ENCODE data around the gene LYPD6B.

LYPD6B gene

GRCh38 chr2:149037851-149038250 lies 648 bp upstream of the LYPD6B start:
- in situ Hi-C loops (cut with HindIII; ENCODE audit: low sequenced_read_pairs): no loop called here

DNA sequence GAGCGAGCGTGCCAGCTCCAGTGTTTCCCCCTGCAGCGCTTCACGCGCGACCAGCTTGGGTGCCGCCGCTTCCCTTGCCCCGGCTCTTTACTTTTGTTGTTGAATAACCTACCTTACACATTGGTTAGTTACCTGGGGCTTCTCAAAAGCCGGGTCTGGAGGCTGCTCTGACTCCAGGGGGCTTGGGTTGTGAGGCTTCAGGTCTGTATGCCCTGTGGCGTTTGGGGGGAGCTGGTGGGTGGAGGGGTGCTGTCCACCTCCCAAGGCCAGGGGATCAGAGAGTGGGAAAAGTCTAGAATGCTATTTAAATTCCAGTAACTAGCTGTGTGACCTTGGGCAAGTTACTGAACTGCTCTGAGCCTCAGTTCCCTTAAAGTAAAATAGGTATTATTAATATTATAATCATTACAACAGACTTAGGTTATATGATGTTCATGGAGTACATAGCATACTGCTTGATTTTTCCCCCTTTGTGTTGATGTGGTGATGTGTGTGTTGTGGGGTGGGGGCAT lies 770 bp downstream of the LYPD6B start:
- in situ Hi-C loops (cut with HindIII; ENCODE audit: low sequenced_read_pairs): no loop called here

DNA sequence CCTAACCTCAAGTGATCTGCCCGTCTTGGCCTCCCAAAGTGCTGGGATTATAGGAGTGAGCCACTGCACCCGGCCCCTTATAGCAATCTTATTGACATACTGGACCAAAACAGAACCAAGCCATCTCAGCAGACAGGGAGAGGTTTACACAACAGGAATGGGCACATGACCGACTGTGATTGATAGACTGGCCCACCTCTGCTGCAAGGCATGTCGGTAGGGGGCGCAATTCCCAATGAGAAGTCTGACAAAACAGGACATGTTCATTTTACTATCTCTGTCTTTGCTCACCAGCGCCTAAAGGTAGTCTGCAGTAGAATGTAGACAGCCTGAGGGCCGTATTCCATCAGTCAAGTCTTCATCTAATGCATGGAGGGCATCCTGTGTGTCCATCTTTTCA lies 2.0 kb downstream of the LYPD6B start:
- in situ Hi-C loops (cut with HindIII; ENCODE audit: low sequenced_read_pairs): no loop called here

- in situ Hi-C loops (cut with HindIII; ENCODE audit: low sequenced_read_pairs): no loop called here
Measured at GRCh38 chr2:149041482-149041881, 3.0 kb downstream of the LYPD6B start.

DNA sequence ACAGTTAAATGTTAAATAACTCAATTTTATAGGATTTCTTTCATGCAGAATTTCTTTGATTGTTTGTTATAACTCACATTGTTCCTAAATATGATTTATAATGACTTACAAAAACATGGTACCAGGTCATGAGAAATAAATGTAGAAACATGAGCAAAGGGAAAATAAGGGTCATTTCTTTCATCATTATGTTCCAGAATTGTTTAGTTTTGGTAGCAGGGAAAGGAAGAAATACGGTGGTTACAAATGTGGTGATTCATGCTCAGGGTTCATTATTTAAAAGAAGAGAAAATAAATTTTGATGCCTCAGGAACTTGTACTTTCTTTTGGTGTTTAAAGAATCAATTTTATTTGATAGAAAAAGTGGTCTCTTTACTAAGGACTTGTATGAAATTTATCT lies 4.4 kb downstream of the LYPD6B start:
- in situ Hi-C loops (cut with HindIII; ENCODE audit: low sequenced_read_pairs): no loop called here

GRCh38 chr2:149044500-149044899 lies 6.0 kb downstream of the LYPD6B start:
- in situ Hi-C loops (cut with HindIII; ENCODE audit: low sequenced_read_pairs): no loop called here

DNA sequence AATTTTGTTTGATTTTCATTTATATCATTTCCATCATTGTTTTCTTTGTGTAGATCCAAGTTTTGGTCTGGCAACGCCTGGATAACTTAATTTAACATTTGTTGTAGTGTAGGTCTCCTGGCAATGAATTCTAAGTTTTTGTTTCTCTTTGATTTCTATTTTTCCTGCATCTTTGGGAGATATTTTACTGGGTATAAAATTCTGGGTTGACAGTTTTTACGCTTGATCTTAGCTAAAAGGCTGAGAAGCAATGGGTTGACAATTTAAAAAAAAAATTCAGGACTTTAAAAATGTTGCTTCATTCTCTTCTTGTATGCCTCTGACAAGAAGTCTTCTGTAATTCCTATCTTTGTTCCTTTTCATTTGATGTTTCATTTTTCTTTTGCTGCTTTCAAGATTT lies 8.6 kb downstream of the LYPD6B start:
- in situ Hi-C loops (cut with HindIII; ENCODE audit: low sequenced_read_pairs): no loop called here

DNA sequence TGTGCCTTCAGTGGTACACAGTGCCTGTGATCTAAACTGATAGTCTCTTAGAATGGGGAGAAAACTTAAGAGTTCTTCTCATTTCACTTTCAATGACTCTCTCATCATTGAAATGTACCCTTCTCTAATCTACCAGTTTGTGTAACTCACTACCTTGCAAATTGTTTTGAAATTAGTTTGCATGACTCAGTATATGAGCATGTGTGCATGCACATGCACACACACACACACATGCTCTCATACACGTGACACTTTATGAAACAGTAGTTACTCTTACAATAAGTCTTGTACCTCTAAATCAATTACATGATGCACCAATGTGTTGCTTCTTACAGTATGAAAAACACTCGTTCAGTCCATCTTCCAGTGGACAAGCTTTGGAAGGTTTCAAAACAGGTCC lies 10.6 kb downstream of the LYPD6B start:
- in situ Hi-C loops (cut with HindIII; ENCODE audit: low sequenced_read_pairs): no loop called here

GRCh38 chr2:149050188-149050587 lies 11.7 kb downstream of the LYPD6B start:
- in situ Hi-C loops (cut with HindIII; ENCODE audit: low sequenced_read_pairs): no loop called here

- in situ Hi-C loops (cut with HindIII; ENCODE audit: low sequenced_read_pairs): no loop called here
Measured at GRCh38 chr2:149055751-149056150, 17.3 kb downstream of the LYPD6B start.

GRCh38 chr2:149056541-149057255 lies 18.2 kb downstream of the LYPD6B start:
- in situ Hi-C loops (cut with HindIII; ENCODE audit: low sequenced_read_pairs): no loop called here

DNA sequence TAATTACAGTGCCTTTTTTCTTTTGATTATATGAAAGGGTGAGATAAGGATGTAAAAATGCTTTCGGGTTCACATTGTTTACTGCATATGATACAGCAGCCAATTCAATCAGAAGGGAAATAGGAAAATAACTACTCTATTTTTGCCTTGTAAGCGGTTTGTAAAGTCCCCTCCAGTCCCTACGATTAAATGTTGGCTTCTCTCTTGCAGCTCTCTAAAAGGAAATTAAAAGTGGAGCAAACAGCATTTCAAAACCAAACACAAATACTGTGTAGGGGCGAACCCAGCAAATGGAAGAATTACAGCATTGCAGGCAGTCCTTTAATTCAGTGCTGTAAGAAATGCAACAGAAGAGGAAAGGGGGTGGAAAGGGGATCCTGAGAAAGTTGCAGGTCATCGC lies 18.9 kb downstream of the LYPD6B start:
- in situ Hi-C loops (cut with HindIII; ENCODE audit: low sequenced_read_pairs): no loop called here

- in situ Hi-C loops (cut with HindIII; ENCODE audit: low sequenced_read_pairs): no loop called here
Measured at GRCh38 chr2:149058936-149059335, 20.4 kb downstream of the LYPD6B start.

GRCh38 chr2:149059822-149060221 lies 21.3 kb downstream of the LYPD6B start:
- in situ Hi-C loops (cut with HindIII; ENCODE audit: low sequenced_read_pairs): no loop called here

GRCh38 chr2:149061133-149061745 lies 22.7 kb downstream of the LYPD6B start:
- in situ Hi-C loops (cut with HindIII; ENCODE audit: low sequenced_read_pairs): no loop called here

GRCh38 chr2:149062531-149062930 lies 24.0 kb downstream of the LYPD6B start:
- in situ Hi-C loops (cut with HindIII; ENCODE audit: low sequenced_read_pairs): no loop called here

- in situ Hi-C loops (cut with HindIII; ENCODE audit: low sequenced_read_pairs): no loop called here
Measured at GRCh38 chr2:149063177-149063576, 24.7 kb downstream of the LYPD6B start.

GRCh38 chr2:149064365-149064841 lies 25.9 kb downstream of the LYPD6B start:
- in situ Hi-C loops (cut with HindIII; ENCODE audit: low sequenced_read_pairs): no loop called here

- in situ Hi-C loops (cut with HindIII; ENCODE audit: low sequenced_read_pairs): no loop called here
Measured at GRCh38 chr2:149064856-149065630, 26.5 kb downstream of the LYPD6B start.

- in situ Hi-C loops (cut with HindIII; ENCODE audit: low sequenced_read_pairs): no loop called here
Measured at GRCh38 chr2:149068225-149068995, 29.9 kb downstream of the LYPD6B start.
